SK-N-SH treated with all-trans-retinoic acid at 6 μM for 48 hours (cell line): ENCODE data around the gene WASF2.
A peak's percentile ranks its signal among the peaks of the same experiment; 100 is the strongest.

Experiments
- ATAC-seq: fragments of 200-7000 bp; cut with Tn5 transposase; 3 replicates; pipeline ENCODE4 v1.9.1; 2020; ENCODE audit warnings: mild to moderate bottlenecking, moderate library complexity
- ARNTL ChIP-seq: fragments of 450-650 bp; formaldehyde crosslinking; IDR thresholded peaks from 2 replicates; pipeline ENCODE4 v1.5.0; 2020; ENCODE audit warnings: low read depth, mild to moderate bottlenecking, moderate library complexity, borderline replicate concordance
- BACH2 ChIP-seq: fragments of 250-450 bp; sonication (Bioruptor Pico); IDR thresholded peaks from 2 replicates; pipeline ENCODE4 v1.9.0; 2021; ENCODE audit warnings: mild to moderate bottlenecking, borderline replicate concordance
- ESRRG ChIP-seq: fragments of 250-450 bp; sonication (Bioruptor Pico); IDR thresholded peaks from 2 replicates; pipeline ENCODE4 v1.6.1; 2021; ENCODE audit warnings: mild to moderate bottlenecking
- ISL1 ChIP-seq: fragments of 250-450 bp; sonication (Bioruptor Pico); IDR thresholded peaks from 2 replicates; pipeline ENCODE4 v2.1.2; 2022; ENCODE audit warnings: mild to moderate bottlenecking, moderate library complexity
- POU6F1 ChIP-seq: fragments of 250-450 bp; sonication (Bioruptor Pico); IDR thresholded peaks from 2 replicates; pipeline ENCODE4 v1.8.0; 2021; ENCODE audit warnings: low read depth, mild to moderate bottlenecking, moderate library complexity, borderline replicate concordance
- PPARA ChIP-seq: fragments of 250-450 bp; sonication (Bioruptor Pico); IDR thresholded peaks from 2 replicates; pipeline ENCODE4 v1.5.0; 2020; ENCODE audit warnings: mild to moderate bottlenecking, borderline replicate concordance
- RARB ChIP-seq: fragments of 250-450 bp; sonication (Bioruptor Pico); IDR thresholded peaks from 2 replicates; pipeline ENCODE4 v1.8.0; 2021; ENCODE audit warnings: mild to moderate bottlenecking, moderate library complexity
- TCF4 ChIP-seq: fragments of 250-450 bp; sonication (Bioruptor Pico); IDR thresholded peaks from 2 replicates; pipeline ENCODE4 v1.8.0; 2021; ENCODE audit warnings: mild to moderate bottlenecking, moderate library complexity, borderline replicate concordance
- TSHZ2 ChIP-seq: fragments of 250-450 bp; sonication (Bioruptor Pico); IDR thresholded peaks from 2 replicates; pipeline ENCODE4 v1.5.0; 2020; ENCODE audit warnings: mild to moderate bottlenecking, moderate library complexity
- ZC3H10 ChIP-seq: fragments of 250-450 bp; sonication (Bioruptor Pico); IDR thresholded peaks from 2 replicates; pipeline ENCODE4 v1.5.1; 2021; ENCODE audit warnings: mild to moderate bottlenecking, moderate library complexity
- ZFP3 ChIP-seq: fragments of 250-450 bp; sonication (Bioruptor Pico); IDR thresholded peaks from 2 replicates; pipeline ENCODE4 v1.5.0; 2020; ENCODE audit warnings: mild to moderate bottlenecking, moderate library complexity
- ZFP30 ChIP-seq: fragments of 450-650 bp; formaldehyde crosslinking; IDR thresholded peaks from 2 replicates; pipeline ENCODE4 v1.5.0; 2022; ENCODE audit warnings: mild to moderate bottlenecking, moderate library complexity
- ZNF565 ChIP-seq: fragments of 450-650 bp; formaldehyde crosslinking; conservative IDR thresholded peaks from 2 replicates; pipeline ENCODE4 v1.5.0; 2020; ENCODE audit warnings: low read depth, mild to moderate bottlenecking, moderate library complexity
- ZNF8 ChIP-seq: fragments of 450-650 bp; formaldehyde crosslinking; IDR thresholded peaks from 2 replicates; pipeline ENCODE4 v1.5.0; 2020; ENCODE audit warnings: mild to moderate bottlenecking, moderate library complexity
- TF ChIP-seq, protein P1 (sequence below): fragments of 250-450 bp; sonication (Bioruptor Pico); IDR thresholded peaks from 2 replicates; pipeline ENCODE4 v1.8.0; 2020; ENCODE audit warnings: mild to moderate bottlenecking, moderate library complexity, borderline replicate concordance
- TF ChIP-seq, protein P2 (sequence below): fragments of 250-450 bp; sonication (Bioruptor Pico); IDR thresholded peaks from 2 replicates; pipeline ENCODE4 v1.5.1; 2020; ENCODE audit warnings: low read depth, mild to moderate bottlenecking, moderate library complexity

WASF2 gene

DNA sequence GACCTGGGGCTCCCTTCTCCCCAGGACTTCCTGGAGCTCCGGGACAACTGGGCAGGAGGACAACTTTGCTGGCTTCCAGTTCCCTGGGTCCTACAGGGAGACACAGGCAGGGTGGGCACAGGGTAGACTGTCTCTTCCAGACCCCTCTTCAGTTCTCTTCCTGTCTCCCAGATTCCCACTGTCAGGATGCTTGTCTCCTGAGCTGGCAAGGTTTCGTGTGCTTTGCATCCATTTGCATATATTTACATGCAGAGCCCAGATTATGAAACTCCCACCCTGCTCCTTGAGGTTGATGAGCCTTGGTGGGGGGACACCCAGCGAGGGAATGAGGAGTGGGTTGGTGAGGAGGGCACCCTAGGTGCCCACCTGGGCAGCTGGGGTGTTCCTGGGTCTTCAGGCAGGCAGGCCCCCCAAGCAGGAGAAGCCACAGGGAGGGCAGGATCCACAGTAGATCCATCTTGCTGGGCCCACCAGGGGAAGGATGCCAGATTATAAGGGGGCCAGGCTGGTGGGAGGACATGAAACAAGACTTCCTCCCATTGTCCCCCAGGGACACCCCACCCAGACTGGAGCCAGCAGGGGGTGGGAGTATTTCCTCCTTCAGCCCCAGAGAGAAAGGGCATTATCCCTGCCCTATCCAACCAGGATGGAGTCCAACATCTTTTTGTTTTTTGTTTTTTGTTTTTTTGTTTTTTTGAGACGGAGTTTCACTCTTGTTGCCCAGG, 115.4 kb downstream of the WASF2 start, which contains the start of gene FCN3 (continued):
- TF ChIP-seq TSHZ2 (CRISPR knock-in tag), result no peak
- TF ChIP-seq, protein P1, sequence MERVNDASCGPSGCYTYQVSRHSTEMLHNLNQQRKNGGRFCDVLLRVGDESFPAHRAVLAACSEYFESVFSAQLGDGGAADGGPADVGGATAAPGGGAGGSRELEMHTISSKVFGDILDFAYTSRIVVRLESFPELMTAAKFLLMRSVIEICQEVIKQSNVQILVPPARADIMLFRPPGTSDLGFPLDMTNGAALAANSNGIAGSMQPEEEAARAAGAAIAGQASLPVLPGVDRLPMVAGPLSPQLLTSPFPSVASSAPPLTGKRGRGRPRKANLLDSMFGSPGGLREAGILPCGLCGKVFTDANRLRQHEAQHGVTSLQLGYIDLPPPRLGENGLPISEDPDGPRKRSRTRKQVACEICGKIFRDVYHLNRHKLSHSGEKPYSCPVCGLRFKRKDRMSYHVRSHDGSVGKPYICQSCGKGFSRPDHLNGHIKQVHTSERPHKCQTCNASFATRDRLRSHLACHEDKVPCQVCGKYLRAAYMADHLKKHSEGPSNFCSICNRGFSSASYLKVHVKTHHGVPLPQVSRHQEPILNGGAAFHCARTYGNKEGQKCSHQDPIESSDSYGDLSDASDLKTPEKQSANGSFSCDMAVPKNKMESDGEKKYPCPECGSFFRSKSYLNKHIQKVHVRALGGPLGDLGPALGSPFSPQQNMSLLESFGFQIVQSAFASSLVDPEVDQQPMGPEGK (CRISPR knock-in tag), result no peak

DNA sequence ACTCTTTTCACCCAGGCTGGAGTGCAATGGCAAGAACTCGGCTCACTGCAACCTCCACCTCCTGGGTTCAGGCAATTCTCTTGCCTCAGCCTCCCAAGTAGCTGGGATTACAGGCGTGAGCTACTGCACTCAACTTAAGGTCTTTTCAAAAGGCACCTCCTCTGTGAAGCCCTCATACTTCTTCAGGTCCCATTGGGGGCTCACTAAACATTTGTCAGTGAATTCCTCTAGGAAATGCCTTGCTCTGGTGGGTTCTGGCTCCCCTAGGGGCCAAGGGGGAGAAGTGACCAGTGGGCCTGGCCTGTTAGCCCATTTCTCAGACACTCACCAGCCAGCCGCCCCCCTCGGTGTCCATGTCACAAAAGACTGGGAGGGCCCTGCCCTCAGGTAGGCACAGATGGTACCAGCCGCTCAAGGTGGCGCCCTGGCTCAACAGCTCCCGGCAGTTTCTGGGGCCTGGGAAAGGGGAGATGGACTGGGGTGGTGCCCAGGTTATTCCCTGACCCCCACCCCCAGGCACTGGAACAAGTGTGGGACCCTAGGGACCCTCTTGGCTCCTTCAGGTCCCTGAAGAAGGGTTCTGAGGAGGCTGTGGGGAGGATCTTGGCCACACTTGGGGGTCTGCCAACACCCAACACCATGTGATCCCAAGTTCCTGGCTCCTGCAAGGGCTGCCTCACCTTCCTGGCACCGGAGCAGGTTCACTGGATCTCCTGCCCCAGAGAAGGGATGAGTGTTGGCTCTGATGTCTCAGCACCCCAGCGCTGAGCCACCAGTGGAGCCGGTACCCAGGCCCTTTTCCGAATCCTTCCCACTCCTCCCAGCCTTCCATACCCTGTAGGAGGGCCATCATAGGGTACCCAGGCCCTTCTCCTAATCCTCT, 116.9 kb downstream of the WASF2 start:
- TF ChIP-seq PPARA, result no peak
- TF ChIP-seq POU6F1 (CRISPR knock-in tag), result no peak
- TF ChIP-seq, protein P2, sequence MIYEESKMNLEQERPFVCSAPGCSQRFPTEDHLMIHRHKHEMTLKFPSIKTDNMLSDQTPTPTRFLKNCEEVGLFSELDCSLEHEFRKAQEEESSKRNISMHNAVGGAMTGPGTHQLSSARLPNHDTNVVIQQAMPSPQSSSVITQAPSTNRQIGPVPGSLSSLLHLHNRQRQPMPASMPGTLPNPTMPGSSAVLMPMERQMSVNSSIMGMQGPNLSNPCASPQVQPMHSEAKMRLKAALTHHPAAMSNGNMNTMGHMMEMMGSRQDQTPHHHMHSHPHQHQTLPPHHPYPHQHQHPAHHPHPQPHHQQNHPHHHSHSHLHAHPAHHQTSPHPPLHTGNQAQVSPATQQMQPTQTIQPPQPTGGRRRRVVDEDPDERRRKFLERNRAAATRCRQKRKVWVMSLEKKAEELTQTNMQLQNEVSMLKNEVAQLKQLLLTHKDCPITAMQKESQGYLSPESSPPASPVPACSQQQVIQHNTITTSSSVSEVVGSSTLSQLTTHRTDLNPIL, result no peak
- no peak for TF ChIP-seq TCF4 (CRISPR knock-in tag)
- no peak for TF ChIP-seq ZFP3
- TF ChIP-seq BACH2, result no peak
- no peak for TF ChIP-seq ZC3H10 (CRISPR knock-in tag)
- TF ChIP-seq, protein P1 (CRISPR knock-in tag), result no peak
- no peak for TF ChIP-seq ESRRG (CRISPR knock-in tag)
- no peak for TF ChIP-seq ZFP30 (CRISPR knock-in tag)
- TF ChIP-seq ISL1 (CRISPR knock-in tag), result no peak
- no peak for TF ChIP-seq ZNF565 (CRISPR knock-in tag)
- TF ChIP-seq ZNF8 (CRISPR knock-in tag), result no peak
- no peak for TF ChIP-seq ARNTL (CRISPR knock-in tag)
- TF ChIP-seq RARB (CRISPR knock-in tag), result no peak
- no peak for TF ChIP-seq TSHZ2 (CRISPR knock-in tag)
- peak; percentile 75 for ATAC-seq
